ENCODE data around the gene MAS1. TPM values are rescaled to one million over a fixed set of nuclear protein-coding genes. Genes with fewer than 3 reads are reported as not detected.

MAS1 gene
- total RNA-seq, 2 donors from 2014 or later: not detected

DNA sequence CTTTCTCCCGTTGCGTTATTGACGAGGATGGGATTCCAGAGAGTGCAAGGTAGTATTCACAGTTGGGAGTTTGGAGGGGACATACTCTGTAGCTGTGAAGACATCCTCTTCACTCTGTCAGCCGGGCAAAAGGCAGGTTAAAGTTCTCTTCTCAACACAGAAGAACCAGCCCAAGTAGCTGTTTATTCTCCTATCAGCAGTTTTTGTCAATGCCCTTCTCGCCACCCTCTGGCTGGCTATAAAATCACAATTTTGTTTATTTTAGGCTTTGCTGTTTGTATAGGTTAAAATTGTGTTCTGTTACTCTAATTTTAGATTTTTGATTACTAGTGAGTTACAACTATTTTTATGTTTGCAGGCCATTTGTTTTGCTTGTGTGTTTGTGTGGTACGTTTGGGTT, 37.9 kb upstream of the MAS1 start:
- no peak for TF ChIP-seq POLR2A (IDR thresholded peaks at IDR 0.05)
- TF ChIP-seq, protein P1, sequence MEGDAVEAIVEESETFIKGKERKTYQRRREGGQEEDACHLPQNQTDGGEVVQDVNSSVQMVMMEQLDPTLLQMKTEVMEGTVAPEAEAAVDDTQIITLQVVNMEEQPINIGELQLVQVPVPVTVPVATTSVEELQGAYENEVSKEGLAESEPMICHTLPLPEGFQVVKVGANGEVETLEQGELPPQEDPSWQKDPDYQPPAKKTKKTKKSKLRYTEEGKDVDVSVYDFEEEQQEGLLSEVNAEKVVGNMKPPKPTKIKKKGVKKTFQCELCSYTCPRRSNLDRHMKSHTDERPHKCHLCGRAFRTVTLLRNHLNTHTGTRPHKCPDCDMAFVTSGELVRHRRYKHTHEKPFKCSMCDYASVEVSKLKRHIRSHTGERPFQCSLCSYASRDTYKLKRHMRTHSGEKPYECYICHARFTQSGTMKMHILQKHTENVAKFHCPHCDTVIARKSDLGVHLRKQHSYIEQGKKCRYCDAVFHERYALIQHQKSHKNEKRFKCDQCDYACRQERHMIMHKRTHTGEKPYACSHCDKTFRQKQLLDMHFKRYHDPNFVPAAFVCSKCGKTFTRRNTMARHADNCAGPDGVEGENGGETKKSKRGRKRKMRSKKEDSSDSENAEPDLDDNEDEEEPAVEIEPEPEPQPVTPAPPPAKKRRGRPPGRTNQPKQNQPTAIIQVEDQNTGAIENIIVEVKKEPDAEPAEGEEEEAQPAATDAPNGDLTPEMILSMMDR (IDR thresholded peaks at IDR 0.05): peak in 5 of 7 experiments; percentile 25 to 59 (median 52)
- intact Hi-C loops (cut with DNase I): no loop called here
- H3K4me1 ChIP-seq: no peaks in the 10 kb centered on the region
- no peaks in the 10 kb centered on the region for H3K27me3 ChIP-seq
- H3K36me3 ChIP-seq (replicated peaks in 1 of 2; ENCODE audit: insufficient read depth in 1 of 2, low read depth in 2 of 2): no peaks in the 10 kb centered on the region
- WGBS, 2 donors: 14 to 25% methylated on average over 6 of the region's 6 CpGs
- no peak overlapping the region for H3K4me3 ChIP-seq
- DNase-seq (peak in 2 of 4 donors; percentile 16 to 18), ATAC-seq (peak; percentile 62)
- H3K27ac ChIP-seq: no peak overlapping the region
- no peaks in the 10 kb centered on the region for H3K9me3 ChIP-seq

DNA sequence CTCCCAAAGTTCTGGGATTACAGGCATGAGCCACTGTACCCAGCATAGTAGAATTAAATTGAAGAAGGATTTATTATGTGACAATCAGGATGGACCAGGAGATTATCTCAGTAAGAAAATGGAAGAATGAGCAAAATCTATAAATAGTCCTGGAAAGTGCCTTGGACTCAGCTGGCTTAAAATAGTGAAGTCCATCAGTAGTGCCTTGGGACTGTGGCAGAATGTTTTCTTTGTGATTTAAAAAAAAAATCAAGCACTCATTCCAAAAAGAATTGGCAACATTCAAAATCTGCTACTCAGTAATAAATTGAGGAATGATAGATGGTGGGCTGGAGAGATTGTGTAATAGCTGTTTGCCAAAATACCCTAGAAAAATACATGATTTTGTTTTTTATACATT, 37.0 kb upstream of the MAS1 start:
- intact Hi-C loops (cut with DNase I): no loop called here
- H3K4me3 ChIP-seq: no peak overlapping the region
- H3K4me1 ChIP-seq: no peaks in the 10 kb centered on the region
- H3K27me3 ChIP-seq: no peaks in the 10 kb centered on the region
- TF ChIP-seq, protein P1 (IDR thresholded peaks at IDR 0.05): no peak
- TF ChIP-seq POLR2A (IDR thresholded peaks at IDR 0.05): no peak
- H3K36me3 ChIP-seq (replicated peaks in 1 of 2; ENCODE audit: insufficient read depth in 1 of 2, low read depth in 2 of 2): no peaks in the 10 kb centered on the region
- H3K9me3 ChIP-seq: no peaks in the 10 kb centered on the region
- H3K27ac ChIP-seq: no peak overlapping the region
- ATAC-seq (no peak), DNase-seq (no peak)

DNA sequence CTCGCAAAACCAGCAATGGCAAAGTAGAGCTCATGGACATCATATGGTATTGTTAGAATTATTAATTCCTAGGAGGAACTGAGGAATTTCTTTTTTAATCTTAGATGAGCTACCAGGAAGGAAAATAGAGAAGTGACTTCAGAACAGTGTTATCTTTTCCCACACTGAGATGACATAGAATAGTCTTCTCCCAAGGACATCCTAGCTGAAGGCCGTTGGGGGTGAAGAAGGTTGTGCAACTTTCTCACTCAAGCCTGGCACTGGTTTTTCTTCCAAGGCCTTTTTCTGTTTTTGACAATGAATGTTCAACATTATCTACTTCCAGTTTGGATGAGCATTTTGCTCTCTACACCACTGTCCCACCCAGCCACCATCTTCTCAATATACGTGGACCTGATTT, 35.8 kb upstream of the MAS1 start:
- H3K9me3 ChIP-seq: no peaks in the 10 kb centered on the region
- TF ChIP-seq, protein P1 (IDR thresholded peaks at IDR 0.05): no peak
- TF ChIP-seq POLR2A (IDR thresholded peaks at IDR 0.05): no peak
- H3K4me1 ChIP-seq: no peaks in the 10 kb centered on the region
- no peak for ATAC-seq
- no peak for DNase-seq
- intact Hi-C loops (cut with DNase I): no loop called here
- WGBS, 2 donors: 54 to 64% methylated on average over 3 of the region's 3 CpGs
- no peak overlapping the region for H3K27ac ChIP-seq
- no peaks in the 10 kb centered on the region for H3K27me3 ChIP-seq
- H3K4me3 ChIP-seq: no peak overlapping the region
- H3K36me3 ChIP-seq (replicated peaks in 1 of 2; ENCODE audit: insufficient read depth in 1 of 2, low read depth in 2 of 2): no peaks in the 10 kb centered on the region

DNA sequence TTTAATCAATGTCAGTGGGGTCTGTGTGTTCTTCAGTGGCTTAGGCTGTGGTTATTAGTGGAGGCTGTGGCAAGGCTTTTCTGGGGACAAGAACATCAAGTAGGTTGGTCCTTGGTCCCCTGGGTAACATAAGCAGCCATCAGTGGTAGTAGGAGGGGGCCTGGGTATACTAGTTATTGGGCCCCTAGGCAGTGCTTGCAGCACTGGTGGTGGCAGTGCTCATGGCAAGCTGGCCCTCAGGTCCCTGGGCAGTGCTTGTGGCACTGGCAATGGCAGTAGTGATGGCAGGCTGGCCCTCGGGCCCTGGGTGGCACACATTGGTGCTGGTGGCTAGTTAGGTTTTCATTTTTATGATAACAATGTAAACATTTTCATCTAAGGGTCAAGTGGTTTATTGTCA, 32.5 kb upstream of the MAS1 start:
- Histone ChIP-seq H3K4me3 (no peak overlapping the region), H3K27me3 (no peaks in the 10 kb centered on the region), H3K4me1 (no peaks in the 10 kb centered on the region), H3K36me3 (replicated peaks in 1 of 2; ENCODE audit: insufficient read depth in 1 of 2, low read depth in 2 of 2) (no peaks in the 10 kb centered on the region), H3K27ac (no peak overlapping the region), H3K9me3 (no peaks in the 10 kb centered on the region)
- ATAC-seq: no peak
- WGBS, 2 donors: 82 to 85% methylated on average over 1 of the region's 1 CpG
- no peak for DNase-seq
- intact Hi-C loops (cut with DNase I): no loop called here
- TF ChIP-seq, protein P1 (IDR thresholded peaks at IDR 0.05): no peak
- no peak for TF ChIP-seq POLR2A (IDR thresholded peaks at IDR 0.05)

DNA sequence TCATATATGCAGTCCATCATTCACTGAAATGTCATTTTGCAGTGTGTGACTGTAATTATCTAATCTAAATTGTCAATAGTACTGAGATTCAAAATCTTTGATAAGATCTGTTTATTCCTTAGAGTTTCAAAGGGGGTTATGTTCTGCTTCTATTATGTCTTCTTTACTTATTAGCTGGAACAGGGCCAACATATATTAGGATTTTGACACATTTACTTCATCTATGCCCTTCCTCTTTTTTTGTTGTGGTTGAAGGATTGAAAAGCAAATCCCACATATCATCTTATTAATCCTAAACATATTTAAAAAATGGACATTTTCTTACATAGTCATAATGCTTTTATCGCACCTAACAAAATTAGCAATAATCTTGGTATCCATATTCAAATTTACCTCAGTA, 30.3 kb upstream of the MAS1 start:
- 86 to 95% methylated on average over 1 of the region's 1 CpG for WGBS, 2 donors
- intact Hi-C loops (cut with DNase I): loop anchor here (10.0 kb wide), 1 partner anchor 594 kb away; no protein-coding TSS in a partner anchor
- H3K27ac ChIP-seq: no peak overlapping the region
- no peaks in the 10 kb centered on the region for H3K9me3 ChIP-seq
- TF ChIP-seq POLR2A (IDR thresholded peaks at IDR 0.05): no peak
- TF ChIP-seq, protein P1 (IDR thresholded peaks at IDR 0.05): no peak
- H3K36me3 ChIP-seq (replicated peaks in 1 of 2; ENCODE audit: insufficient read depth in 1 of 2, low read depth in 2 of 2): no peaks in the 10 kb centered on the region
- DNase-seq: no peak
- no peaks in the 10 kb centered on the region for H3K4me1 ChIP-seq
- ATAC-seq: no peak
- no peak overlapping the region for H3K4me3 ChIP-seq
- H3K27me3 ChIP-seq: no peaks in the 10 kb centered on the region

Data from body of pancreas (tissue), 4 donors.